ENCODE data around the gene PDE7B. TPM values are rescaled to one million over a fixed set of nuclear protein-coding genes. Genes with fewer than 3 reads are reported as not detected.

Gene PDE7B
- total and polyA plus RNA-seq, 10 donors = 0.54 to 4.6 (median 1.5) TPM

- Histone ChIP-seq H3K4me3 (no peak overlapping the region), H3K9me3 (no peaks in the 10 kb centered on the region), H3K27me3 (replicated peaks in 1 of 7) (no peaks in the 10 kb centered on the region), H3K27ac (no peak overlapping the region), H3K4me1 (peaks cover 0 to 3% (median 1%) of the 10 kb centered on the region in 6 donors), H3K36me3 (peaks cover 0 to 28% (median 0%) of the 10 kb centered on the region in 6 donors)
- TF ChIP-seq POLR2A (IDR thresholded peaks at IDR 0.05) (no peak), CTCF (IDR thresholded peaks at IDR 0.05 in 8 of 11, conservative IDR thresholded peaks at IDR 0.05 in 3 of 11) (no peak), POLR2AphosphoS5 (IDR thresholded peaks at IDR 0.05) (no peak)
- WGBS, 5 donors = 93 to 97% (median 95%) methylated on average over 5 of the region's 5 CpGs
- intact Hi-C loops (cut with DNase I; ENCODE audit: low total_unique reads) = no loop called here
- no peak for DNase-seq
Measured at GRCh38 chr6:136244061-136244616, 392.6 kb downstream of the PDE7B start.
